SK-N-SH (cell line): Measurements from ENCODE around the gene FNDC3B. TPM values are rescaled to one million over a fixed set of nuclear protein-coding genes. Genes with fewer than 3 reads are reported as not detected.

Source experiments
- CTCF ChIA-PET: fragments of 300-600, 350-600 bp; formaldehyde crosslinking; extraction: SDS; loops from one replicate; lab custom pipeline; 2021; lab: Yijun Ruan, JAX
- POLR2A ChIA-PET: fragments of 350-600 bp; sonication (Branson Sonifier 250); formaldehyde crosslinking; extraction: SDS; loops from one replicate; lab custom pipeline; 2020; ENCODE audit warnings: antibody characterized with exemption, inconsistent platforms; lab: Yijun Ruan, JAX
- DNase-seq: peaks from one replicate; pipeline ENCODE4 v3.0.0; 2012
- H2AFZ ChIP-seq: fragments of 200-600 bp; sonication (generic); 2 replicates; pipeline ENCODE4 v1.8.1; 2016; ENCODE audit warnings: antibody characterized with exemption, mild to moderate bottlenecking, low read depth
- H3F3A ChIP-seq: fragments of 200-600 bp; sonication (generic); replicated peaks from 2 replicates; pipeline ENCODE3; 2016; ENCODE audit warnings: antibody characterized with exemption, mild to moderate bottlenecking; ENCODE audit not compliant: insufficient read depth
- H3K27ac ChIP-seq, 2 experiments: fragments of 200-500 bp in 1 of 2; fragments of 200-600 bp in 1 of 2; sonication (Bioruptor generic) in 1 of 2; sonication (generic), shearing (Covaris generic) in 1 of 2; 2 replicates each; pipeline versions ENCODE4 v1.5.1 to v1.6.1; 2014 to 2016; ENCODE audit warnings: low read depth in 2 of 2, inconsistent platforms in 1 of 2, low read length in 1 of 2, mild to moderate bottlenecking in 1 of 2, mixed read lengths in 1 of 2
- H3K27me3 ChIP-seq: fragments of 200-600 bp; sonication (generic), shearing (Covaris generic); 2 replicates; pipeline ENCODE4 v1.6.1; 2016; ENCODE audit warnings: mixed run types; ENCODE audit not compliant: insufficient read depth
- H3K36me3 ChIP-seq, 2 experiments: fragments of 200-500 bp in 1 of 2; fragments of 200-600 bp in 1 of 2; sonication (Bioruptor generic) in 1 of 2; sonication (generic) in 1 of 2; replicated peaks in 1 of 2; 2 replicates each; pipeline versions ENCODE3 to v1.5.1; 2014 to 2016; ENCODE audit warnings: low read length in 1 of 2, mild to moderate bottlenecking in 1 of 2; ENCODE audit not compliant: insufficient read depth in 2 of 2, control insufficient read depth in 1 of 2
- H3K4me1 ChIP-seq, 2 experiments: fragments of 200-500 bp in 1 of 2; fragments of 200-600 bp in 1 of 2; sonication (Bioruptor generic) in 1 of 2; sonication (generic), shearing (Covaris generic) in 1 of 2; 2 replicates each; pipeline versions ENCODE4 v1.5.1 to v1.6.1; 2014 to 2016; ENCODE audit warnings: low read depth in 1 of 2, low read length in 1 of 2, mixed run types in 1 of 2; ENCODE audit not compliant: insufficient read depth in 2 of 2, control insufficient read depth in 1 of 2
- H3K4me2 ChIP-seq: fragments of 200-600 bp; sonication (generic), shearing (Covaris generic); 2 replicates; pipeline ENCODE4 v1.6.1; 2017; ENCODE audit warnings: mixed run types
- H3K4me3 ChIP-seq, 2 experiments: fragments of 200-500 bp in 1 of 2; fragments of 200-600 bp in 1 of 2; sonication (Bioruptor generic) in 1 of 2; sonication (generic), shearing (Covaris generic) in 1 of 2; 2 replicates each; pipeline versions ENCODE4 v1.5.1 to v1.8.1; 2014 to 2016; ENCODE audit warnings: low read depth in 2 of 2, inconsistent platforms in 1 of 2, low read length in 1 of 2, mild to moderate bottlenecking in 1 of 2, mixed read lengths in 1 of 2, moderate library complexity in 1 of 2
- H3K79me2 ChIP-seq: fragments of 200-600 bp; sonication (generic); 2 replicates; pipeline ENCODE4 v1.8.1; 2017; ENCODE audit warnings: mild to moderate bottlenecking; ENCODE audit not compliant: insufficient read depth
- H3K9ac ChIP-seq: fragments of 200-600 bp; sonication (generic); 2 replicates; pipeline ENCODE4 v1.6.1; 2017; ENCODE audit warnings: mixed run types
- H3K9me2 ChIP-seq: fragments of 200-600 bp; sonication (generic); 2 replicates; pipeline ENCODE4 v1.6.1; 2017; ENCODE audit warnings: mixed run types
- H3K9me3 ChIP-seq: fragments of 200-600 bp; sonication (generic); 2 replicates; pipeline ENCODE4 v1.6.1; 2017; ENCODE audit warnings: mixed run types, mild to moderate bottlenecking, moderate library complexity
- H4K20me1 ChIP-seq: fragments of 200-600 bp; sonication (generic); 2 replicates; pipeline ENCODE4 v1.6.1; 2017; ENCODE audit warnings: mild to moderate bottlenecking, mixed run types; ENCODE audit not compliant: insufficient read depth
- ELF1 ChIP-seq: IDR thresholded peaks from 2 replicates; pipeline ENCODE4 v1.4.0; 2012
- EZH2phosphoT487 ChIP-seq: fragments of 200-600 bp; sonication (generic); IDR thresholded peaks from 2 replicates; pipeline ENCODE4 v1.6.1; 2017; ENCODE audit warnings: low read depth, mixed run types, mild to moderate bottlenecking, antibody characterized with exemption, moderate library complexity, borderline replicate concordance
- FOXM1 ChIP-seq: IDR thresholded peaks from 2 replicates; pipeline ENCODE4 v1.4.0; 2012; ENCODE audit warnings: low read depth, mild to moderate bottlenecking
- GATA2 ChIP-seq: sonication (generic); formaldehyde crosslinking; IDR thresholded peaks from 2 replicates; pipeline ENCODE4 v1.5.0; 2020; ENCODE audit warnings: mild to moderate bottlenecking, missing genetic modification reagents
- MEF2A ChIP-seq: IDR thresholded peaks from 2 replicates; pipeline ENCODE4 v1.4.0; 2012; ENCODE audit warnings: low read depth, borderline replicate concordance
- POLR2AphosphoS5 ChIP-seq: IDR thresholded peaks from 2 replicates; pipeline ENCODE4 v1.6.1; 2012; ENCODE audit warnings: low read depth, low read length
- RCOR1 ChIP-seq: fragments of 150-350 bp; IDR thresholded peaks from 2 replicates; pipeline ENCODE4 v1.6.1; 2017; ENCODE audit warnings: antibody characterized with exemption, low read length
- RXRA ChIP-seq: IDR thresholded peaks from 2 replicates; pipeline ENCODE4 v1.4.0; 2012; ENCODE audit warnings: low read depth, mild to moderate bottlenecking, borderline replicate concordance
- SIN3A ChIP-seq: IDR thresholded peaks from 2 replicates; pipeline ENCODE4 v1.6.1; 2012; ENCODE audit warnings: low read depth, mild to moderate bottlenecking, low read length, moderate library complexity, borderline replicate concordance
- TAF1 ChIP-seq: IDR thresholded peaks from 2 replicates; pipeline ENCODE4 v1.6.1; 2012; ENCODE audit warnings: low read depth, mild to moderate bottlenecking, low read length, moderate library complexity, borderline replicate concordance
- TCF12 ChIP-seq: IDR thresholded peaks from 2 replicates; pipeline ENCODE4 v1.4.0; 2012
- TEAD4 ChIP-seq: IDR thresholded peaks from 2 replicates; pipeline ENCODE4 v1.4.0; 2012; ENCODE audit warnings: mild to moderate bottlenecking, borderline replicate concordance; ENCODE audit not compliant: insufficient read depth
- USF2 ChIP-seq: fragments of 150-350 bp; IDR thresholded peaks from 2 replicates; pipeline ENCODE4 v1.6.1; 2017; ENCODE audit warnings: antibody characterized with exemption, low read length, low read depth, borderline replicate concordance
- YY1 ChIP-seq: IDR thresholded peaks from 2 replicates; pipeline ENCODE4 v1.4.0; 2012; ENCODE audit warnings: low read depth, mild to moderate bottlenecking
- WGBS: methylation state at CpG from one replicate; pipeline ENCODE4 v1.1.6; 2017; ENCODE audit warnings: low lambda C conversion rate; 5-methylcytosine and 5-hydroxymethylcytosine counted together
- polyA plus RNA-seq, 3 experiments: library from polyadenylated mRNA; depleted of rRNA; stranded (reverse); fragments of >200 nt; gene quantifications; 2 replicates each; pipeline ENCODE4 v1.2.3, GENCODE V29; 2012
- TF ChIP-seq, protein P1 (sequence below): IDR thresholded peaks from 2 replicates; pipeline ENCODE4 v1.4.0; 2012; ENCODE audit warnings: low read depth, borderline replicate concordance
- TF ChIP-seq, protein P2 (sequence below): IDR thresholded peaks from 2 replicates; pipeline ENCODE4; 2012

FNDC3B gene
- polyA plus RNA-seq, 1 of the 3 experiments (the other 2 are of a cell fraction): 10.4 TPM

DNA sequence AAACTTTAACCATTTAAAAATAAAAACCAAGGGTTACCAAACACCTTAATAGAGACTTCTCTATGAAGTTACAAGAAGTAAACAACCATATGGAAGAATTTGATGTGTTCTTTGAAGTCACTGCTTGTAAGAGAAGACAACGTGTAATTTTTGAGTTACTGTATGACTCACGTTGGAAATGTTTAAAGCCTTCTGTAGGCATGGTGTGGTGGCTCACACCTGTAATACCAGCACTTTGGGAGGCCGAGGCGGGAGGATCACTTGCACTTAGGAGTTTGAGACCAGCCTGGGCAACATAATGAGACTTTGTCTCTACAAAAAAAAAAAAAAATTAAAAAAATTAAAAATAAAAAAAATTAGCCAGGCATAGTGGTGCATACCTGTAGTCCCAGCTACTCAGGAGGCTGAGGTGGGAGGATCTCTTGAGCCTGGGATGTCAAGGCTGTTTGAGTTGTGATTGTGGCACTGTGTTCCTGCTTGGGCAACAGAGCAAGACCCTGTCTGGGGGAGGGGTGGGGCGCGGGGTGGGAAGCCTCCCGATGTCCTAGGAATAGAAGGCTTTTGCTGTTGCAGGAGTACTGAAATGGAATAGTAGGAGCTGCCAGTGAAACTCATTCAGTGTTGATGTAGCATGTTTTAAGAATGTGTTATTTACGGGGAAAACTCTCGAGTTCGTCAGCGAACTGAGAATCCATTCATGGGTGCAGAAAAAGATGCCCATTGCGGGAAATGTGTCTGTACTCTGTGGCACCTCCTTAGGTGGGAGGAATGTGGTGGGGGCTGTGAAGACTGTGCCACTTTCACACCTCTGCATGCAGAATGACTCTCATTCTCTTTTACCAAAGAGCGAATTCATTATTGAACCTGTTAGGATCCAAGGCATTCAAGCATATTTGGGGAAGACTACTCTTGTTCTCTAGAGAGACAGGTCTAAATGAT, 134.2 kb downstream of the FNDC3B start:
- H3K4me2 ChIP-seq: no peak overlapping the region
- H4K20me1 ChIP-seq: peaks cover 42% of the 10 kb centered on the region
- H3K36me3 ChIP-seq: peaks cover 0 to 14% of the 10 kb centered on the region in 2 experiments
- 88% methylated on average over 13 of the region's 13 CpGs for WGBS
- TF ChIP-seq SIN3A (no peak), POLR2AphosphoS5 (no peak), RXRA (no peak), MEF2A (no peak), RCOR1 (no peak), FOXM1 (no peak), YY1 (no peak), TCF12 (no peak), ELF1 (no peak), EZH2phosphoT487 (no peak), USF2 (no peak), TAF1 (no peak), TEAD4 (no peak), GATA2 (no peak)
- TF ChIP-seq, protein P1, sequence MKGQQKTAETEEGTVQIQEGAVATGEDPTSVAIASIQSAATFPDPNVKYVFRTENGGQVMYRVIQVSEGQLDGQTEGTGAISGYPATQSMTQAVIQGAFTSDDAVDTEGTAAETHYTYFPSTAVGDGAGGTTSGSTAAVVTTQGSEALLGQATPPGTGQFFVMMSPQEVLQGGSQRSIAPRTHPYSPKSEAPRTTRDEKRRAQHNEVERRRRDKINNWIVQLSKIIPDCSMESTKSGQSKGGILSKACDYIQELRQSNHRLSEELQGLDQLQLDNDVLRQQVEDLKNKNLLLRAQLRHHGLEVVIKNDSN: no peak
- TF ChIP-seq, protein P2, sequence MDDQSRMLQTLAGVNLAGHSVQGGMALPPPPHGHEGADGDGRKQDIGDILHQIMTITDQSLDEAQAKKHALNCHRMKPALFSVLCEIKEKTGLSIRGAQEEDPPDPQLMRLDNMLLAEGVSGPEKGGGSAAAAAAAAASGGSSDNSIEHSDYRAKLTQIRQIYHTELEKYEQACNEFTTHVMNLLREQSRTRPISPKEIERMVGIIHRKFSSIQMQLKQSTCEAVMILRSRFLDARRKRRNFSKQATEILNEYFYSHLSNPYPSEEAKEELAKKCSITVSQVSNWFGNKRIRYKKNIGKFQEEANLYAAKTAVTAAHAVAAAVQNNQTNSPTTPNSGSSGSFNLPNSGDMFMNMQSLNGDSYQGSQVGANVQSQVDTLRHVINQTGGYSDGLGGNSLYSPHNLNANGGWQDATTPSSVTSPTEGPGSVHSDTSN: no peak
- no peak overlapping the region for H3K9ac ChIP-seq
- no peak overlapping the region; a peak in 1 of 4 replicates for H3K27ac ChIP-seq
- H3K4me1 ChIP-seq: peaks cover 11 to 36% of the 10 kb centered on the region in 2 experiments; a peak in 3 of 4 replicates
- peaks cover 92% of the 10 kb centered on the region for H3K79me2 ChIP-seq
- ChIA-PET POLR2A (no interaction called here), CTCF (interaction anchor here (0.9 kb wide), 1 partner anchor 8 kb away, joined by 3 read pairs; no protein-coding TSS in a partner anchor)
- DNase-seq: no peak
- H3F3A ChIP-seq: no peaks in the 10 kb centered on the region
- H3K9me2 ChIP-seq: no peaks in the 10 kb centered on the region
- H3K9me3 ChIP-seq: no peaks in the 10 kb centered on the region
- H3K27me3 ChIP-seq: no peaks in the 10 kb centered on the region
- no peak overlapping the region for H3K4me3 ChIP-seq
- no peak overlapping the region for H2AFZ ChIP-seq
